SKM-1 treated with dmso at 0.1 percent for 144 hours (cell line): ENCODE data around the gene ATE1.
"Not testable (repeated sequence)": the region's sequence is repeated elsewhere in the genome, so short reads cannot be mapped to it uniquely, and the experiment has no call there.

ENCODE experiments used
- DNase-seq: peaks from one replicate; lab custom pipeline; 2025; ENCODE audit not compliant: unreplicated experiment; lab: John Stamatoyannopoulos, UW

The ATE1 gene

GRCh38 chr10:121930268-121931085, 2.6 kb upstream of the ATE1 start:
- DNase-seq, result not testable (repeated sequence)

GRCh38 chr10:121929585-121930267, 1.9 kb upstream of the ATE1 start:
- not testable (repeated sequence) for DNase-seq

- DNase-seq, result no peak
These were observed 675 bp upstream of the ATE1 start for GRCh38 chr10:121928528-121928884.

GRCh38 chr10:121927318-121927840, 452 bp downstream of the ATE1 start:
- peak; percentile 8 for DNase-seq

GRCh38 chr10:121926671-121927317, 1.0 kb downstream of the ATE1 start:
- no peak for DNase-seq

GRCh38 chr10:121926157-121926556, 1.7 kb downstream of the ATE1 start:
- DNase-seq, result no peak

- DNase-seq, result no peak
These were observed 6.4 kb downstream of the ATE1 start for GRCh38 chr10:121921238-121921931.

- no peak for DNase-seq
These were observed 8.2 kb downstream of the ATE1 start for GRCh38 chr10:121919666-121920065.

GRCh38 chr10:121918800-121919199, 9.0 kb downstream of the ATE1 start:
- not testable (repeated sequence) for DNase-seq

- no peak for DNase-seq
These were observed 13.2 kb downstream of the ATE1 start for GRCh38 chr10:121914661-121915060.

- no peak for DNase-seq
These were observed 16.5 kb downstream of the ATE1 start for GRCh38 chr10:121911421-121911697.

- no peak for DNase-seq
These were observed 17.0 kb downstream of the ATE1 start for GRCh38 chr10:121910673-121911420.

GRCh38 chr10:121904888-121905287, 22.9 kb downstream of the ATE1 start:
- no peak for DNase-seq

GRCh38 chr10:121900443-121901174, 27.2 kb downstream of the ATE1 start:
- peak; percentile 41 for DNase-seq

- no peak for DNase-seq
These were observed 28.1 kb downstream of the ATE1 start for GRCh38 chr10:121899727-121900126.

GRCh38 chr10:121891103-121891502, 36.7 kb downstream of the ATE1 start:
- DNase-seq, result no peak

GRCh38 chr10:121889212-121889611, 38.6 kb downstream of the ATE1 start:
- DNase-seq, result no peak

GRCh38 chr10:121886997-121887622, 40.7 kb downstream of the ATE1 start:
- peak; percentile 18 for DNase-seq

GRCh38 chr10:121886181-121886580, 41.6 kb downstream of the ATE1 start:
- DNase-seq, result no peak

- DNase-seq, result no peak
These were observed 46.9 kb downstream of the ATE1 start for GRCh38 chr10:121880895-121881294.
